Measurements from ENCODE around the gene CAPN8. TPM values are rescaled to one million over a fixed set of nuclear protein-coding genes. Genes with fewer than 3 reads are reported as not detected.

CAPN8 gene
- total and polyA plus RNA-seq, 4 donors, result 0.08 to 0.16 TPM; not detected in 2

- H3K27ac ChIP-seq (ENCODE audit: low read depth in 1 of 2, low read length in 2 of 2), result no peak overlapping the region
- no peak overlapping the region for H3K9ac ChIP-seq (ENCODE audit: low read depth in 1 of 2, low read length in 2 of 2)
- H3K4me1 ChIP-seq (ENCODE audit: control insufficient read depth in 4 of 4, insufficient read depth in 4 of 4, low read length in 3 of 4), result no peaks in the 10 kb centered on the region
- no peak overlapping the region for H3K4me3 ChIP-seq (ENCODE audit: low read depth in 1 of 3, low read length in 3 of 3)
- H3K9me3 ChIP-seq (ENCODE audit: control insufficient read depth in 4 of 4, low read length in 3 of 4), result no peaks in the 10 kb centered on the region
- H3K36me3 ChIP-seq (ENCODE audit: control insufficient read depth in 4 of 4, insufficient read depth in 3 of 4, low read depth in 1 of 4, low read length in 3 of 4), result no peaks in the 10 kb centered on the region
- no peak for DNase-seq (ENCODE audit: low spot score)
- no peaks in the 10 kb centered on the region for H3K27me3 ChIP-seq (ENCODE audit: control insufficient read depth in 4 of 4, insufficient read depth in 4 of 4, low read length in 3 of 4)
- TF ChIP-seq NR2F2 (IDR thresholded peaks at IDR 0.05), result no peak
- WGBS, result 98% methylated on average over 14 of the region's 14 CpGs
Measured at GRCh38 chr1:223609066-223609465, 56.4 kb downstream of the CAPN8 start.

DNA sequence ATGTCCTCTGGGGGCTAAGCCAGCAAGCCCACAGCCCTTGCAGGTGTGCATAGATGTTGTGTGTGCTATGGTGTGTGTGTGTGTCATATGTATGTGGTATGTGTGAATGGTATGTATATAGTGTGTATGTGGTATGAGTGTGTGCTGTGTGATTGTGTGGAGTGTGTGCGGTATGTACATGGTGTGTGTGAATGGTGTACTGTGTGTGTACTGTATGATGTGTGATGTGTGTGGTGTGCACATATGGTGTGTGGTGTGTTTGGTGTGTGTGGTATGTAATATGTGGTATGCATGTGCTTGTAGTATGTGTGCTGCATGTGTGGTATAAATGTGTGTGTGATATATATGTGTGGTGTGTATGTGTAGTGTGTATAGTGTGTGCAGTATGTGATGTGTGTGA, 107.0 kb downstream of the CAPN8 start:
- 100% methylated on average over 1 of the region's 1 CpG for WGBS
- H3K4me3 ChIP-seq (ENCODE audit: low read depth in 1 of 3, low read length in 3 of 3), result no peak overlapping the region

DNA sequence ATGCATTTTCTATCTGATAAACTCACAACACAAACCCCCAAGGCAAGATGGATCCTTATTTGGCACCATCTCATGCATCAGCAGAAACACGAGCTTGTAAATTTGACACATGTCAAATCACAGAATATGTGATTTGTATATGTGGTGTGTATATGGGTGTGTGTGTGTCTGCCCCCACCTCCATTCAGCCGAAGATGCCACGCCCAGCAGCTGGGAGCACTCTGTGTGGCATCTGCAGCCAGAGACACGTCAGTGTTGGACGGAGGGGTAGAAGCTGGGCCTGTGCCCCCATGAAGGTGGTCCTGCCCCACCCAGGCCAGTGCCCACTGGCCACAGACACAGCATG, 108.4 kb downstream of the CAPN8 start:
- TF ChIP-seq SP1 (IDR thresholded peaks at IDR 0.05) (no peak), CTCF (IDR thresholded peaks at IDR 0.05; ENCODE audit: low read depth, low read length, missing input control) (no peak), YY1 (IDR thresholded peaks at IDR 0.05) (no peak), NR2F2 (IDR thresholded peaks at IDR 0.05) (no peak), HNF4G (IDR thresholded peaks at IDR 0.05) (no peak), HNF4A (conservative IDR thresholded peaks at IDR 0.05) (no peak), TAF1 (conservative IDR thresholded peaks at IDR 0.05) (no peak)
- TF ChIP-seq, protein P1, sequence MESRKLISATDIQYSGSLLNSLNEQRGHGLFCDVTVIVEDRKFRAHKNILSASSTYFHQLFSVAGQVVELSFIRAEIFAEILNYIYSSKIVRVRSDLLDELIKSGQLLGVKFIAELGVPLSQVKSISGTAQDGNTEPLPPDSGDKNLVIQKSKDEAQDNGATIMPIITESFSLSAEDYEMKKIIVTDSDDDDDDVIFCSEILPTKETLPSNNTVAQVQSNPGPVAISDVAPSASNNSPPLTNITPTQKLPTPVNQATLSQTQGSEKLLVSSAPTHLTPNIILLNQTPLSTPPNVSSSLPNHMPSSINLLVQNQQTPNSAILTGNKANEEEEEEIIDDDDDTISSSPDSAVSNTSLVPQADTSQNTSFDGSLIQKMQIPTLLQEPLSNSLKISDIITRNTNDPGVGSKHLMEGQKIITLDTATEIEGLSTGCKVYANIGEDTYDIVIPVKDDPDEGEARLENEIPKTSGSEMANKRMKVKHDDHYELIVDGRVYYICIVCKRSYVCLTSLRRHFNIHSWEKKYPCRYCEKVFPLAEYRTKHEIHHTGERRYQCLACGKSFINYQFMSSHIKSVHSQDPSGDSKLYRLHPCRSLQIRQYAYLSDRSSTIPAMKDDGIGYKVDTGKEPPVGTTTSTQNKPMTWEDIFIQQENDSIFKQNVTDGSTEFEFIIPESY (IDR thresholded peaks at IDR 0.05), result no peak
- TF ChIP-seq, protein P2, sequence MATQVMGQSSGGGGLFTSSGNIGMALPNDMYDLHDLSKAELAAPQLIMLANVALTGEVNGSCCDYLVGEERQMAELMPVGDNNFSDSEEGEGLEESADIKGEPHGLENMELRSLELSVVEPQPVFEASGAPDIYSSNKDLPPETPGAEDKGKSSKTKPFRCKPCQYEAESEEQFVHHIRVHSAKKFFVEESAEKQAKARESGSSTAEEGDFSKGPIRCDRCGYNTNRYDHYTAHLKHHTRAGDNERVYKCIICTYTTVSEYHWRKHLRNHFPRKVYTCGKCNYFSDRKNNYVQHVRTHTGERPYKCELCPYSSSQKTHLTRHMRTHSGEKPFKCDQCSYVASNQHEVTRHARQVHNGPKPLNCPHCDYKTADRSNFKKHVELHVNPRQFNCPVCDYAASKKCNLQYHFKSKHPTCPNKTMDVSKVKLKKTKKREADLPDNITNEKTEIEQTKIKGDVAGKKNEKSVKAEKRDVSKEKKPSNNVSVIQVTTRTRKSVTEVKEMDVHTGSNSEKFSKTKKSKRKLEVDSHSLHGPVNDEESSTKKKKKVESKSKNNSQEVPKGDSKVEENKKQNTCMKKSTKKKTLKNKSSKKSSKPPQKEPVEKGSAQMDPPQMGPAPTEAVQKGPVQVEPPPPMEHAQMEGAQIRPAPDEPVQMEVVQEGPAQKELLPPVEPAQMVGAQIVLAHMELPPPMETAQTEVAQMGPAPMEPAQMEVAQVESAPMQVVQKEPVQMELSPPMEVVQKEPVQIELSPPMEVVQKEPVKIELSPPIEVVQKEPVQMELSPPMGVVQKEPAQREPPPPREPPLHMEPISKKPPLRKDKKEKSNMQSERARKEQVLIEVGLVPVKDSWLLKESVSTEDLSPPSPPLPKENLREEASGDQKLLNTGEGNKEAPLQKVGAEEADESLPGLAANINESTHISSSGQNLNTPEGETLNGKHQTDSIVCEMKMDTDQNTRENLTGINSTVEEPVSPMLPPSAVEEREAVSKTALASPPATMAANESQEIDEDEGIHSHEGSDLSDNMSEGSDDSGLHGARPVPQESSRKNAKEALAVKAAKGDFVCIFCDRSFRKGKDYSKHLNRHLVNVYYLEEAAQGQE (IDR thresholded peaks at IDR 0.05), result no peak
- 69% methylated on average over 5 of the region's 5 CpGs for WGBS
- no peaks in the 10 kb centered on the region for H3K27me3 ChIP-seq (ENCODE audit: control insufficient read depth in 4 of 4, insufficient read depth in 4 of 4, low read length in 3 of 4)
- no peaks in the 10 kb centered on the region for H3K4me1 ChIP-seq (ENCODE audit: control insufficient read depth in 4 of 4, insufficient read depth in 4 of 4, low read length in 3 of 4)
- no peak for DNase-seq (ENCODE audit: low spot score)
- no peak overlapping the region for H3K4me3 ChIP-seq (ENCODE audit: low read depth in 1 of 3, low read length in 3 of 3)
- no peaks in the 10 kb centered on the region for H3K36me3 ChIP-seq (ENCODE audit: control insufficient read depth in 4 of 4, insufficient read depth in 3 of 4, low read depth in 1 of 4, low read length in 3 of 4)
- H3K9ac ChIP-seq (ENCODE audit: low read depth in 1 of 2, low read length in 2 of 2), result no peak overlapping the region
- no peak overlapping the region for H3K27ac ChIP-seq (ENCODE audit: low read depth in 1 of 2, low read length in 2 of 2)
- H3K9me3 ChIP-seq (ENCODE audit: control insufficient read depth in 4 of 4, low read length in 3 of 4), result no peaks in the 10 kb centered on the region

More for the DNA sequence above, 107.0 kb downstream of the CAPN8 start:
- TF ChIP-seq NR2F2 (IDR thresholded peaks at IDR 0.05) (no peak), JUND (IDR thresholded peaks at IDR 0.05) (no peak), RXRA (IDR thresholded peaks at IDR 0.05) (no peak), GABPA (IDR thresholded peaks at IDR 0.05 in 1 of 2, conservative IDR thresholded peaks at IDR 0.05 in 1 of 2) (no peak)
- TF ChIP-seq, protein P3, sequence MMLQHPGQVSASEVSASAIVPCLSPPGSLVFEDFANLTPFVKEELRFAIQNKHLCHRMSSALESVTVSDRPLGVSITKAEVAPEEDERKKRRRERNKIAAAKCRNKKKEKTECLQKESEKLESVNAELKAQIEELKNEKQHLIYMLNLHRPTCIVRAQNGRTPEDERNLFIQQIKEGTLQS (IDR thresholded peaks at IDR 0.05), result no peak
- DNase-seq (ENCODE audit: low spot score), result no peak
- Histone ChIP-seq H3K9ac (ENCODE audit: low read depth in 1 of 2, low read length in 2 of 2) (no peak overlapping the region), H3K27me3 (ENCODE audit: control insufficient read depth in 4 of 4, insufficient read depth in 4 of 4, low read length in 3 of 4) (no peaks in the 10 kb centered on the region), H3K9me3 (ENCODE audit: control insufficient read depth in 4 of 4, low read length in 3 of 4) (no peaks in the 10 kb centered on the region), H3K36me3 (ENCODE audit: control insufficient read depth in 4 of 4, insufficient read depth in 3 of 4, low read depth in 1 of 4, low read length in 3 of 4) (no peaks in the 10 kb centered on the region), H3K4me1 (ENCODE audit: control insufficient read depth in 4 of 4, insufficient read depth in 4 of 4, low read length in 3 of 4) (no peaks in the 10 kb centered on the region), H3K27ac (ENCODE audit: low read depth in 1 of 2, low read length in 2 of 2) (no peak overlapping the region)
